B cell (primary cell): ENCODE data around the gene XG.

Experiments used
- CTCF ChIP-seq: fragments of 200-600 bp; IDR thresholded peaks from one replicate; pipeline ENCODE4 v1.8.0; 2022; ENCODE audit warnings: antibody characterized with exemption, mild to moderate bottlenecking
- EZH2 ChIP-seq: IDR thresholded peaks from 2 replicates; pipeline ENCODE4 v1.6.1; 2012; ENCODE audit warnings: borderline replicate concordance, low read depth, mild to moderate bottlenecking, moderate library complexity, low read length; ENCODE audit not compliant: insufficient read depth, poor library complexity, severe bottlenecking

GRCh38 chrX:2820136-2820771 is 68.4 kb downstream of the XG start:
- TF ChIP-seq EZH2 (no peak), CTCF (no peak)
